Measurements from ENCODE around the gene PRPF19.

DNA sequence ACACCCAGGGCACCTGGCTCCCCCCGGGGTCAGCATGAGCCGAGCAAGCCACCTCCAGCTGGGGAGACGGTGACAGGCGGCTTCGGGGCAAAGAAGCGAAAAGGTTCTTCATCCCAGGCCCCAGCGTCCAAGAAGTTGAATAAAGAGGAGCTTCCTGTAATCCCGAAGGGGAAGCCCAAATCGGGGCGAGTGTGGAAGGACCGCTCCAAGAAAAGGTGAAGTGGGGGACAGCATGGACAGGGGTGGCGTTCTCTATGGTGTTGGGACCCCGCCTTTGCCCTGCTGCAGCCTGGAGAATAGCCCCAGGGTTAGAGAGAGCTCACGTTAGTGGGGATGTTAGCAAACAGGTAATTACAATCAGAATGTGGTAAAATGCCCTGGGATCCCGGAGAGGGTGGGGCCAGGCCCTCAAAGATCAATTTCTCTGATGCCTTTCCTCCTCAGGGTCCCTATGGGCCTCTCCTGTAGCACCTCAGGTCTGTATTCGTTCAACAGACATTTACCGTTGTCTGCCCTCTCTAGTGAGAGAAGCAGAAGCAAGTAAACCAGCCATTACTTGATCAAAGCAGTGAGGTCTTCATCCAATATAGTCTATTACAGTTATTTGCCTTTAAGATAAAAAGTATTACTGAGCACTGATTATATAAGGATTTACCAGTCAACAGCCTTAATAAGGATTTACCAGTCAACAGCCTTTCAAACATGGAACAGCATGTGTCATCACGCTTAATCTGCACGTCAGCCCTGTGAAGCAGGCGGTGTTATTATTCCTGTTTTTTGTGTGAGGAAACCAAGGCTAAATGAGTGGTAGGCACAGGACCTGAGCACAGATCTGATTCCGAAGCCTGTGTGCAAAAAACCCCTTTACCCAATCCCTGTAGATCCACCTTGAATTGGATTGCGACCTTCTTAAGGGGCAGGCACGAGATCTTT lies 63.5 kb downstream of the PRPF19 start:
- TF ChIP-seq POLR2A (IDR thresholded peaks at IDR 0.05; ENCODE audit: low read depth) (no peak), POLR2AphosphoS5 (IDR thresholded peaks at IDR 0.05) (no peak), EP300 (IDR thresholded peaks at IDR 0.05) (no peak)
- TF ChIP-seq, protein P1, sequence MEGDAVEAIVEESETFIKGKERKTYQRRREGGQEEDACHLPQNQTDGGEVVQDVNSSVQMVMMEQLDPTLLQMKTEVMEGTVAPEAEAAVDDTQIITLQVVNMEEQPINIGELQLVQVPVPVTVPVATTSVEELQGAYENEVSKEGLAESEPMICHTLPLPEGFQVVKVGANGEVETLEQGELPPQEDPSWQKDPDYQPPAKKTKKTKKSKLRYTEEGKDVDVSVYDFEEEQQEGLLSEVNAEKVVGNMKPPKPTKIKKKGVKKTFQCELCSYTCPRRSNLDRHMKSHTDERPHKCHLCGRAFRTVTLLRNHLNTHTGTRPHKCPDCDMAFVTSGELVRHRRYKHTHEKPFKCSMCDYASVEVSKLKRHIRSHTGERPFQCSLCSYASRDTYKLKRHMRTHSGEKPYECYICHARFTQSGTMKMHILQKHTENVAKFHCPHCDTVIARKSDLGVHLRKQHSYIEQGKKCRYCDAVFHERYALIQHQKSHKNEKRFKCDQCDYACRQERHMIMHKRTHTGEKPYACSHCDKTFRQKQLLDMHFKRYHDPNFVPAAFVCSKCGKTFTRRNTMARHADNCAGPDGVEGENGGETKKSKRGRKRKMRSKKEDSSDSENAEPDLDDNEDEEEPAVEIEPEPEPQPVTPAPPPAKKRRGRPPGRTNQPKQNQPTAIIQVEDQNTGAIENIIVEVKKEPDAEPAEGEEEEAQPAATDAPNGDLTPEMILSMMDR (IDR thresholded peaks at IDR 0.05) = no peak

Measured in esophagus muscularis mucosa (tissue), 4 donors.